Embryonic facial prominence (tissue), 1 donor: ENCODE data around the gene RPL5.

Source experiments
- DNase-seq: peaks from one replicate; pipeline ENCODE4 v3.0.0-alpha.2; 2016; ENCODE audit errors: extremely low spot score

Gene RPL5

DNA sequence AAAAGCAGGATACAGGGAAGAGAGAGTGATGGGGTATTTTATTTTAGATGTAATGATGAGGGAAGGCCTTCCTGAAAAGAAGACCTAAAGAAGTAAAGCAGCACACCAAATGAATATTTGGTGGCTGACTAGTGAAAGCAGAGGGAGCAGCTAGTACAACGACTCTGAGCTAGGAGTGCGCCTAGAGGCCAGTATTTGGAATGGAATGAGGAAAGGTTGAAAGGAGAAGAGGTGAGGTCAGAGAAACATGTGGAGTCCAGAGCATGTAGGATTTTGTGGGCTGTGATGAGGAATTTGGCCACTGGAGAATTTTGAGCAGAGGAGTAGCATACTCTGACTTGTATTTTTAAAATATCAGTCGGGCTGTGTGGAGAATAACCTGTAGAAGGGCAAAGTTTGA lies 11.8 kb upstream of the RPL5 start:
- DNase-seq = no peak

DNA sequence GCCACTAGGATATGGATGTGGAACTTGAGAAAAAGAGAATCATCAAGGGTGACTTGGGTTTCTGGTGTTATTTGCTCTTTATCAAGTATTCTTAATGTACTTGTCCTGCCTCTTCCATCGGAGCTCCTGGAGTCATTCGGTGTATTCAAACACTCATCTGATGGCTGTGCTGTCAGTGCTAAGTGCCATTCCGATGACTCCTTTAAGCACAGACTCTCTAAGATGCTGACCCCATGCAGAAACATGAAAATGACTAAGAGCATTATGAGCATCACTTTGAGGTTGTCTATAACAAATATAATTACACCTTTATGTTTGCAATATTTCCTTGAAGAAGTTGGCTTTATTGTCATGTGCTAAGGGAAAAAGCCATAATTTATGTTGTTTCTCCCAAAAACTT lies 11.3 kb upstream of the RPL5 start:
- no peak for DNase-seq

DNA sequence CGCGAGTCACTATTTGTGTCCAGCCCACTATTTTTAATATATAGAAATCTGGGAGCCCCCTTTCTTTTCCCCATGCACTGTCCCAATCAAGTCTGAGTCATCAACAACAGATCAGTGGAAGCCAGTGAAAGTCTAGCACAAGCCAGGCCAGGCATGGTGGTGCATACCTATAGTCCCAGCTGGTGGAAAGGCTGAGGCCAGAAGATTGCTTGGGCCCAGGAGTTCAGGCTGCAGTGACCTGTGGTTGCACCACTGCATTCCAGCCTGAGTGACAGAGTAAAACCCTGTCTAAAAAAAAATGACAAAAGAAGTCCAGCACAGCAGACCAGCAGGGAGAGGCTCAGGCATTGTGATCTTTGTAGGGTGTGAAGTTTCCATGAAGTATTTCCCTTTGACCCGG lies 9.0 kb upstream of the RPL5 start:
- DNase-seq = no peak

DNA sequence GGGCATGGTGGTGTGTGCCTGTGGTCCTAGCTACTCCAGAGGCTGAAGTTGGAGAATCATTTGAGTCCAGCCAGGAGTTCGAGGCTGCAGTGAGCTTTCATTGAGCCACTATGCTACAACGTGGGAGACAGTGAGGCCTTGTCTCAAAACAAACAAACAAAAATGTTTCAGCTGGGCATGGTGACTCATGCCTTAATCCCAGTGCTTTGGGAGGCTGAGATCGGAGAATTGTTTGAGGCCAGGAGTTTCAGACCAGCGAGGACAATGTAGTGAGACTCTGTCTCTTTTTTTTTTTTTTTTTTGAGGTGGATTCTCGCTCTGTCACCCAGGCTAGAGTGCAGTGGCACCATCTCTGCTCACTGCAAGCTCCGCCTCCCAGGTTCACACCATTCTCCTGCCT lies 5.0 kb upstream of the RPL5 start:
- DNase-seq = no peak

DNA sequence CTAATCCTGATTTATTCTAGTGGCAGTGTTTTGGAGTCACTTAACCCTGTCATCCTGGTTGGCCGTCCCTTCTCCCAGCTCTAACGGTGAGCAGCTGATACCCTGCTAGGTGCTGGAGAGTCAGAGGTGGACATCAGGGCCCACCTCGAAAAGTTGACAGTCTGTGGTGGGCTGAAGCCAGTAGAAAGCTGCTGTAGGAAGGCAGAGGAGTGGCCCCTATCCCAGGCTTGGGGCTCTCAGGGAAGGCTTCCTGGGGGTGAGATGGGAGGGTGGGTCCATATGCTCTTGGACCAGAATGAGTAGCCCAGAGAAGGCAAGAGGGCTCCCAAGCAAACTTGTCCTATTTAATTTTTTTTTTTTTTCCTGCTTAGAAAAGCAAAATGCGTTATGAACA lies 475 bp upstream of the RPL5 start:
- no peak for DNase-seq

DNA sequence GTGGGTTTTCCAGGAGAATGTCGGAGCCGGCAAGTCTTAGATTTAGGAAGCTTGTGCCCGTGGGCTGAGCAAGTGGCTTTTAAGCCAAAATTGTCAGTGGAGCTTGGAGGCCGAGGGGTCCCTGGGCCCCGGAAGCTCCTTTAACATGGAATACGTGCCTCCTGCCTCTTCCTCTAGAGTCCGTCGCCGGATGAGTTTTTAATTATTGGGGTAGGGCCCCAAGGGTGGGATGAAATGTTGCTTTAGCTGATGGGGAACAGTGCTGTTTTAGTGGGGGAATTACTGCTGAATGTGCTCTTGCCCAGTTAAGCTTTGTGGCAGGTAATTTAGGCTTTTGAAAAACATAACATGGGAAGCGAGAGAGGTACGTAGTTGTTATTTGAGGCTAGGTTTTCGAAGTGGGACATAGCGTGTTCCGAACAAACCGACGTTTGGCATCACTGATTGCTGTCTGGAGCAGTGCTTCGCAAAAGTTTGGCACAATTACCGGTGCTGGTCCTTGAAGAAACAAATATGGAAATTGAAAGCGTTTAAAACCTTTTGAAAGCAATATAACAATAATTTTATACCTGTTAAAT lies 786 bp downstream of the RPL5 start:
- DNase-seq = no peak

DNA sequence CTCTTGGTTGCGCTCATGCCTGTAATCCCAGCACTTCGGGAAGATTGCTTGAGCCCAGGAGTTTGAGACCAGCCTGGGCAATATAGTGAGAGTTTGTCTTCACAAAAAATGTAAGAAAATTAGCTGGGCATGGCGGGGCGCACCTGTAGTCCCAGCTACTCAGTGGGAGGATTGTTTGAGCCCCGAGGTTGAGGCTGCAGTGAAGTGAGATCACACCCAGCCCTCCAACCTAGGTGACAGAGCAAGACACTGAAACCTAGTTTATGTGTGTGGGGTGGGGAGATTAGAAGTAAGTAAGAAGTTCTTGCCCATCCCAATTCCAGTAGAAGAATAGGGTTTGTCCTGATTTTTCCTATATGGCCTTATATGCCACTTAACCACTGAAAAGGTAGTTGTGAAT lies 2.0 kb downstream of the RPL5 start:
- no peak for DNase-seq

DNA sequence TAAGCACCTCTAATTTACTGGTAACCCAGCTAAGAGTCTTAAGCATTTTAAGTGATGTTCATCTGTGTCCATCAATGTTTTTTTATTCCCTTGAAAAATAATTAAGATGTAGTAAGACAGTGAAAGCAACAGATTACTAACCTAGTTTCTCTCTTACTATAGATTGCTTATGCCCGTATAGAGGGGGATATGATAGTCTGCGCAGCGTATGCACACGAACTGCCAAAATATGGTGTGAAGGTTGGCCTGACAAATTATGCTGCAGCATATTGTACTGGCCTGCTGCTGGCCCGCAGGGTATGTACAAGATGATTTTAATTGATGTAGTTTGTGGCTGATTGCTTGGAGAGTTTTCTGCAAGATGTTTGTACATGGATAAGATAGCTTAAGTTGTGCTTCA lies 2.8 kb downstream of the RPL5 start:
- DNase-seq = no peak

DNA sequence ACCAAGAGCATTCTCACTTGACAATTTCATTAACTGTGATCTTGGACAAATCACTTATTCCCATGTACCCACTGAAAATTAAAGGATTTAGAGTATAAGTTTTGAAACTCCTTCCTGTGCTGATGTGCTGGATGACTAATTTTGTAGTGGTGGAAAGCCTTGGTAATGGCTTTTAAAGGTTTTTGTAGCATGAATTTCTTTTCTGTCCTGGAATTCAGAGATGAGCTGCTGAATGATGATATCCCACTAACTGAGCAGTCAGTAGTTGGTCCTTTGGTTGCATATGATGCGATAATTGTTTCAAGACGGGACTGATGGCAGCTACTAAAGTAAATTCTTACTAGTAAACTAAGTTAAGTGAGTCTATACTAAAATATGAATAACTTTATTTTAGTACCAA lies 5.2 kb downstream of the RPL5 start:
- DNase-seq = no peak

DNA sequence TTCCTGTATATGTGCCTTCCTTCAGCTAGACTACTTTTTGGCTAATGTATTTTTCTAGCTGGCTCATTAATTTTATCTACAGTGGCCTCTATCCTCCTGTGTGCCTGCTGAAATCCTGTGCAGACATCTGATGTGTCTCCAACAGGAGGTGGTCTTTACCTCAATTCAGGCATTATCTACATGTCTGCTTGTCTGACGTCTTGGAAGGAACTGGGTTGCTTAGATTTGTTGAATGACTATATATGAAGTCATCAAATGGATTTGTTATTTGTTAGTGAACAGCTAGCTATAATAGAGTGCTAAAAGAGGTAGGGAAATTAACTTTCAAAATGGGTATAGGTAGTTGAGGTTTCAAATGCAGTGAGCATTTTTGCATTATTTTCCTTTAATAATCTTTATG lies 6.7 kb downstream of the RPL5 start:
- no peak for DNase-seq

DNA sequence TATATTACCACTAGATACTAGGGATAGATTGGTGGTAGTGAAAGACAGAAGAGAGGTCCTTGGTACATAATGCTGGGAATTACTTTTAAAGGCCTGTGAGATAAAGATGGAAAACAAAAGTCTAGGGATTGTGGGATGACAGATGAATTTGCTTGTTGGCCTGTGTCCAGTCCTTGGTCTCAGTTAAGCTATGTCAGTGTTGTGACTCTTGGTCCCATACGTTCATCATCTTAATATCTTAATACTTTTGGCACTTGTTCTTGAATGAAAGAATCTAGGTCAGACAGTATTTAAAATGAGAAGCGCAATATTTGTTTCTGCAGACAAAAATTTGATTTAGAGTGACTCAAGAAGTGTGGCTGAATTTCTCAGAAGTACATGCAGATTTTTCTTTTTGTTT lies 7.6 kb downstream of the RPL5 start:
- DNase-seq = no peak

DNA sequence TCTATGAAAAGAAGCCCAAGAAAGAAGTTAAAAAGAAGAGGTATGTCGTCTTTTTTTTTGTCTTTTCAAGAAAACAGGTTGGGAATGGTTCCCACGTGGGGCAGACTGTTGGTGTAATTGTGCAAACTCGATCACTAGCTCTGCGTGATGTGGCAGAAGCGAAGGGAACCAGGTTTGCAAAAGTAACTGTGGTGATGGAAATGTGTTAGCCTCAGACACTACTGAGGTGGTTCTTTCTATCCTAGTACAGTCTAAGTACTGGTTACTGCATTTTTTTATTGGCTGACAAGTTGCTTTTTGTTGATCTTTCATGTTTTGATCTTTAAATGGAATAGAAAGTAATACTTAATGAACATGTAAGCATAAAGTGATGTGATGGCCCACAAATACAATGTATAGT lies 8.8 kb downstream of the RPL5 start:
- no peak for DNase-seq

DNA sequence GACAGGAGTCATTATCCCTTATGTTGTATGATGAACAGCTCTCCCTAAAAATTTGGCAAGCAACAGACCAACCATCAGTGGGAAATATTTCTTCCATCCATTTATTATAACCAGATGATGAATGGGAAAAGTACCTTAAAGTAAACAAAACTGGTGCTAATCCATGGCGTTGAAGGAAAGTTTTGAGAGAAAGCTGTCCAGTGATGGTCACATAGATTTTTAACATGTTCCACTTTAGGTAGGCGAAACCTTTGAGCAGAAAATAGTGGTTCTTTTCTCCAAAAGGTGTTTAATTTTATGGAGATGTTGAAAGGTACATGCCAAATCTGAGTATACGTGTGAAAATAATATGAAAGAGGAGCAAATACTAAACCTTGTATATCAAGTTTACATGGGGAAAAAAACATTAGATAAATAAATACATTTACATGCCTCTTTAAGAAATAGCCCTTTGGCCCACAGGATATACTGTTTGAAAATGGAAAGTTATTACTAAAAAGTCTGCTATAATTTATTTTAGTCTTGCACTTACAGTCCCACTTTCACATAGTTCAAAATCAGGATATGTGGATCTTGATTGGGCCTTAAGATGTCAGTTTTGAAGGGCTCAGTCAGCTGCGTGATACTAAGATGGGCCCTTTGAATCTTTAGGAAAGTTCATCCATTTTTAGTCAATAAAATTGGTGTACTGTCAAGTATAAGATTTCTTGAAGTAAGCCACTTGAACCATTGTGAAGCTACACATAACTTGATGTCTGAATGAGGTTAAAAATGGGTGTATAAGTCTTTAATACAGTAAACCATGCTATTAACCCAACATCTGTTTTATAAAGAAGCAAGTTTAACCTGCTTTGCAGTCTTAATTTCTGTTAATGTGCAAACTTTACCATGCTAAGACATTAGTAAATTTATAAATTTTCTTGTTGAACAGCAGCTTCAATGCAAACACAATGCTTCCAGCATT lies 10.5 kb downstream of the RPL5 start:
- no peak for DNase-seq

DNA sequence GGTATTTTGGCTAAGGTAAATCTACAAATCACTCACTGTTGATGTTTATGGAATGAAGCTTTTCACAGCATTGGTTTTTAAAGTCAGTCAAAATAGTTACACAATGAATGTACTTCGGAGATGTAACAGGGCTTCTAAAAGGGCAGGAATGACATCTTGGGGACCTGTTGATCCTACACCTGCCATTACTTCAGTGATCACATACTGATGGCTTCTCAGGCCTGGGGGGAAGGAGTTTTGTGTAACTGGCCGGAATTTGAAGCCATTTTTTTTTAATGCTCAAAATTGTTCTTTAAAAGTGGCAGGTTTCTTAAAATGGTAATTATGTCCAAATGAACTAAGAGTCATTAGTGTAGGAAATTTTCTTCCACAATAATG lies 11.2 kb downstream of the RPL5 start:
- no peak for DNase-seq

DNA sequence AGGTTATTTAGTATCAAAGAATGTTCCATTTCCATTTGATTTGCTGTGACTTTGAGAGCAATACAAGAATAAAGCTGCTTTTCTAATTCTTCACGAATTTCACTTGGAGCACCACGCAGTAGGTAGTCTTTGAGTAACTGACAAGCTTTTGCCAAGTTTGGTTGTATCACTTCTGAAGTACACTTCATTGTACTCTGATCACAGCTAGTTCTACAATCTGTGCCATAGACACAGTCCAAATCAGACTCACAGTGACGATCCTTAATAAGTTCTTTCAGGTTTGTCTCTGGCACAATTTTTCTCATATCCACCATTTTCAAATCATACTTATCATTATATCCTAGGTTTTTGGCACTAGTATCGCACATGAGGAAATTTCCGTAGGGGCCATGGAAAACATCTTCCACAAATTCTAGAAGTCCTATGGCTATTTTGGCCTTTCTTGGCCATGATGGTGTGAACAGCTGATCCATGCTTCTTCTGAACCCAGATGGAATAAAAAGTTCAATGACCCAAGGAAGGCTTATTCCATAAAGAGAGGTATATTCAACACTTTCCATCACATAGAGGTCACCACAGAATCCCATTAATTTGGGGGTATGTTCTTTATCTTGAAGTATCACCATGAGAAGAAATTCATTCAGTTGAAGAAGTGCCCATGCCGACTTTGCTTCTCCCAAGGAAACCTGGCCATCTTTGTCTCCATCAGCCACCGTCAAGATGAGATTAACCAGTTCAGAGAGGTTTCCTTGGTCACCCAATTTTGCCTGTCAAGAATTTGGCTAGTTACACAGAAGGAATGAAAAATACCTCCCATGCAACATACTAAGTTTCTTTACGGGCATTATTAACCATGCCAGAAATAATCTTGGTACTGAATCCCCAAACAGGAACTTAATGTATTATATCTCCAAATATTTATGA lies 11.9 kb downstream of the RPL5 start:
- DNase-seq = no peak

DNA sequence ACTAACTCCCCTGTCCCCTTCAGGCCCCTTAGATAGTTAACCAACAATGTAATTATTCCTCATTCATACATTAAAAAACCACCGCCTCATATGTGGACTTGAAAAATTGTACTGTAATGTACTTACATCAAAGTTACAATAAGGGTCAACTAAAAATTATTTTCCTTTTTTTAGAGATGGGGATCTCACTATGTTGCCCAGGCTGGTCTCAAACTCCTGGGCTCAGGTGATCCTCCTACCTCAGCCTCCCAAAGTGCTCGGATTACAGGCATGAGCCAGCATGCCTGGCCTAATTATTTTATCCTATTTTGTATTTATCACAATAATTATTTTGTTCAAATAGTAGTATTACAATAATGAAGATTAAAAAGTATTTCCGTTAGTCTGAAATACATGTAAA lies 12.6 kb downstream of the RPL5 start:
- no peak for DNase-seq

DNA sequence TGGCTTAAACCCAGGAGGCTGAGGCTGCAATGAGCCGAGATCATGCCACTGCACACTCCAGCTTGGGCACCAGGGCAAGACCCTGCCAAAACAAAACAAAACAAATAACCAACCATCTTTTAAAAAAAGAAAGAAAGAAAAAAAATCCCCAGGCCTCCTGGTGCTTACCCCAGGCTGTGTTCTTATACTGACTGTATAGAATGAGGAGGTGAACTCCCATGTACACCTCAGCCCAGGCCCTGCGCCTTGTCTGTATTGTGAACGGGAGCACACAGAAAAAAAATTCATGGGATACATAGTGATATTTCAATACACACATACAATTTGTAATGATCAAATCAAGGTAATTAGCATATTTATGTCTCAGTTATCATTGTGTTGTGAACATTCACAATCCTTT lies 14.1 kb downstream of the RPL5 start:
- no peak for DNase-seq

DNA sequence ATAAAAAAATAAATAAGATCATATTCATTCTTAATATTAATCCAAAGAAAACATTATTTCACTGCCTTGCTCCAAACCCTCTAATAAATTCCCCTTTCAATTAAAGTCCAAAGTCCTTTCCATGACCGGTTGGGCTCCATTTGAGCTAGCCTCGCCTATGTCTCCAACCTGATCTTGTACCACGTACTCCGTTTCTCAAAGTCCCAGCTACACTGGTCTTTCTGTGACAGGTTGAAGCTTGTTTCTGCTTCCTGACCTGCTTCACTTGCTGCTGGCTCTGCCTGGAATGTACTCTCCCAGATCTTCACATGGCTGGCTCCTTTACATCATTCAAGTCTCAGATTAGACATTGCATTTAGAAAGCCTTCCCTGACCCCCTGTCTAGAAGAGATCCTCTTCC lies 16.4 kb downstream of the RPL5 start:
- DNase-seq = no peak

DNA sequence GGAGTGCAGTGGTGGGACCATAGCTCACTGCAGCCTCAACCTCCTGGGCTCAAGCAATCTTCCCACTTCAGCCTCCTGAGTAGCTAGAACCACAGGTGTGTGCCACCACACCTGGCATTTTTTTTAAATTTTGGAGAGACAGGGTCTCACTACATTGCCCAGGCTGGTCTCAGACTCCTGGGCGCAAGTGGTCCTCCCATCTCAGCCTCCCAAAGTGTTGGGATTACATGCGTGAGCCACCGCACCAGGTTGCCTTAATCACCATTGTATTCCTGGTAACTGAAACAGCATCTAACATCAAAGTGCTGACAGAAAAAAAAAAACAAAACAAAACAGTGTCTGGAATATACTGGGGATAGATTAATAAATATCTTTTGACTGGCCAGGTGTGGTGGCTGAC lies 18.2 kb downstream of the RPL5 start:
- DNase-seq = no peak

DNA sequence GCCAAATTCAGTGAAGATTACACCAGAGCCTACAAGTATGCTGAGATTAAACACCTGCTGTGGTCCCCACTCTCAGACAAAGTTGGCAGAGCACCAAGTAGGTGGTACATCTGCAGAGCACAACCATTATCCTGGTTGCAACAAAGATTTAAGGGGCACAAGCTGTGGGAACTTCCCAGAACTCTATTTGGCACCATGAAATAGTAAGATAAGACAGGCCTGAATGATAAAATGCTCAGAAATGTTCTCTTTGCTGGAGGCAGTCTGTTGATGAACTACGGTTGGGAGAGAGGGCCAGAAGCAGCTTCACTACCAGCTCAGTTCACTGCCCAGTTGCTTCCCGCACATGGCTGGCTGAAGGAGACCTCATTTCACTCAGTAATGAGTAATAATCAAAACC lies 19.9 kb downstream of the RPL5 start:
- no peak for DNase-seq

DNA sequence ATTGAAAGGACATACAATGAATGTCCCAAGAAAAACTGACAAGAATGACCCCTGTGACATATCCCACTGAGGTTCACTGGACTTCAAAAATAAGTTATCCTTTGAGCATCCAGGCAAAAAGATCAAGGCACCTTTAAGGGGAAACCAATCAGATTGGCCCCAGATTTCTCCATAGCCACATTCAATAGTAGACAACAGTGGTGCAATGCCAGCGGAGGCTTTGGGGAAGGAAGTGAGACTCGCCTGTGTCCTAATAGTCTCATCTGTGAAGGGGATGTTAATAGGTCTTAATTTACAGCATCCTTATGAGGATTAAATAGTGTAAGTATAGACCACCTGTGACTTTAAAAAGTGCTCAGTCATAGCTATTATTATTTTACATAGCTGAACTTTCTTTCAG lies 21.5 kb downstream of the RPL5 start:
- DNase-seq = no peak

DNA sequence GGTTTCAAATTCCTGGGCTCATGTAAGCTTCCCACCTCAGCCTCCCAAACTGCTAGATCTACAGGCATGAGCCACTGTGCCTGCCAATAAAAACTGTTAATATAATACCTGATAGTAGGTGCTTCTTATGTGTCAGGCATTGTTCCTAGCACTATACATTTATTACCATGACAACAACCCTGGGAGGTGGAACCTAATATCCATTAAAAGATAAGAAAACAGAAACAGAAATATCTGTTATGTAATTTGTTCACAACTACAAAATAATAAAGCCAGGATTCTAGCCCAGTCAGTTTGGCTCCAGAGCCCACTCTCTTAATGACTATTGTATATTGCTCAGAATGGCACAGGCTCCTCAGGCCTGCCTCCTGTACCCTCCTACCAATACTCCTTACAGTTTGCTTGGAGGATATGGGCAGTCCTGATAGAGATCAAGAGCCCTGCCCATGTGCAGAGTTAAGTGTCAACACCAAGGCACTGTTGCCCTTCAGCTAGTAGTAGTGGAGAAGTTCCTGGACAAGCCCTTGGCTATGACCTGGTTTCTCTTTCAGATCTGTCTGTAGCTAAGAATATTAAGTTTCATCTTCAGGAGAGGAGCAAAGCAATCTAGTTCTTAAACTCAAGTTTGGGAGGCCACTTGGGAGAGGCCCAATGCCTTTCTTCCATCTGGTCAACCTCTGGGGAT lies 22.4 kb downstream of the RPL5 start:
- no peak for DNase-seq
